B cell (primary cell): Measurements from ENCODE around the gene RAI14.

Experiments
- EZH2 ChIP-seq: IDR thresholded peaks from 2 replicates; pipeline ENCODE4 v1.6.1; 2012; ENCODE audit warnings: borderline replicate concordance, low read depth, mild to moderate bottlenecking, moderate library complexity, low read length; ENCODE audit not compliant: insufficient read depth, poor library complexity, severe bottlenecking
- TF ChIP-seq, protein P1 (sequence below): fragments of 200-600 bp; IDR thresholded peaks from one replicate; pipeline ENCODE4 v1.8.0; 2022; ENCODE audit warnings: antibody characterized with exemption, mild to moderate bottlenecking

GRCh38 chr5:34790069-34790468, 133.9 kb downstream of the RAI14 start:
- TF ChIP-seq, protein P1, sequence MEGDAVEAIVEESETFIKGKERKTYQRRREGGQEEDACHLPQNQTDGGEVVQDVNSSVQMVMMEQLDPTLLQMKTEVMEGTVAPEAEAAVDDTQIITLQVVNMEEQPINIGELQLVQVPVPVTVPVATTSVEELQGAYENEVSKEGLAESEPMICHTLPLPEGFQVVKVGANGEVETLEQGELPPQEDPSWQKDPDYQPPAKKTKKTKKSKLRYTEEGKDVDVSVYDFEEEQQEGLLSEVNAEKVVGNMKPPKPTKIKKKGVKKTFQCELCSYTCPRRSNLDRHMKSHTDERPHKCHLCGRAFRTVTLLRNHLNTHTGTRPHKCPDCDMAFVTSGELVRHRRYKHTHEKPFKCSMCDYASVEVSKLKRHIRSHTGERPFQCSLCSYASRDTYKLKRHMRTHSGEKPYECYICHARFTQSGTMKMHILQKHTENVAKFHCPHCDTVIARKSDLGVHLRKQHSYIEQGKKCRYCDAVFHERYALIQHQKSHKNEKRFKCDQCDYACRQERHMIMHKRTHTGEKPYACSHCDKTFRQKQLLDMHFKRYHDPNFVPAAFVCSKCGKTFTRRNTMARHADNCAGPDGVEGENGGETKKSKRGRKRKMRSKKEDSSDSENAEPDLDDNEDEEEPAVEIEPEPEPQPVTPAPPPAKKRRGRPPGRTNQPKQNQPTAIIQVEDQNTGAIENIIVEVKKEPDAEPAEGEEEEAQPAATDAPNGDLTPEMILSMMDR, result no peak
- no peak for TF ChIP-seq EZH2
